IPS-18c (cell line): ENCODE measurements around the gene FOXP1.
"Not testable (repeated sequence)": the region's sequence is repeated elsewhere in the genome, so short reads cannot be mapped to it uniquely, and the experiment has no call there.

Experiments
- H3K4me3 ChIP-seq: 2 replicates; pipeline ENCODE4 v1.7.0; 2013; ENCODE audit warnings: low read depth, mild to moderate bottlenecking, low read length, moderate library complexity; ENCODE audit not compliant: insufficient read depth
- H3K9me3 ChIP-seq: one replicate; pipeline ENCODE4 v1.6.1; 2013; ENCODE audit warnings: mild to moderate bottlenecking, low read length, moderate library complexity; ENCODE audit not compliant: control insufficient read depth, insufficient read depth

Gene FOXP1

GRCh38 chr3:71548705-71549384, 34.7 kb downstream of the FOXP1 start:
- Histone ChIP-seq H3K4me3 (no peak overlapping the region), H3K9me3 (no peaks in the 10 kb centered on the region)

DNA sequence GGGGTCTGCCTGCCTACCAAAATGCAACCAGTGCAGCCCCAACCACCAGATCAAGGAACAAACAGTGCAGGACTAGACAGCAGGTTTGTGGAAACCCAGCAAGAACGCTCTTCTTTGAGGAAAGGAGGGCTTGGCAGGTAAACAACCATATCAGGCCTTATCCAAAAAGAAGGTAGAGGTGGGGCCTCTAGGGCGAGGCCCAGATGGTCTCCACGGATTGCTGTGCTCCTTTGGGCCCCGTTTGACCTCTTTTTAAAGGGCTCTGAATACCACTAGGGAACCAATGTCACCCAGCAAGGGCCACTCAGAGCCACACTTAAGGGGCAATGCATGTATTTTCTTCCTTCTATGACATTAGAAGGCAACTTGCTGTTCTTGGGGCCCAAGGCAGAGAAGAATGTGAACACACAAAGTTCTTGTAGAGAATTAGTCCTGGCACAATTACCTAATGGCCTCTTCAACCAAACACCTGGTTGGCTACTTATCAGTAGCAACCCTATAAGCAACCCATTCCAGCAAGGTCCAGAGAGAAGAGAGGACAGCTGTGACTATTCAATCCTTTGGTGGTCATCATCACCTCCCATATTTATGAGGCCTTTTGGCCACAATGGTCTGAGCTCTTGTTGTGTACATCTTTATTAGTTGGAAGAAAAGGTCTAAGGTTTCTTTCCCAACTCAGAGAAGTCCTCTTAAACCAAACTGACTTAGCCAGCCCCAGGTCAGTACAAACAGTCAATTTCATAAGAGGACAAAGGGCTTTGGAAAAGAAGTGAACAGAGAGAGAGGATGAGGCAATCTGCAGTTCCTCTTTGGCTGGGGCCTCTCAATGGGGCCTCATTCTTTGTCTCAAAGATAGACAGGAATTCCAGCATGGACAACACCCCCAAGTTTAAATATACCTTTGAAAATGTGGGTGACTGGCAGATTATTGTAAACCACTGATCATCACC, 36.0 kb downstream of the FOXP1 start:
- H3K9me3 ChIP-seq, result no peaks in the 10 kb centered on the region
- H3K4me3 ChIP-seq, result no peak overlapping the region

DNA sequence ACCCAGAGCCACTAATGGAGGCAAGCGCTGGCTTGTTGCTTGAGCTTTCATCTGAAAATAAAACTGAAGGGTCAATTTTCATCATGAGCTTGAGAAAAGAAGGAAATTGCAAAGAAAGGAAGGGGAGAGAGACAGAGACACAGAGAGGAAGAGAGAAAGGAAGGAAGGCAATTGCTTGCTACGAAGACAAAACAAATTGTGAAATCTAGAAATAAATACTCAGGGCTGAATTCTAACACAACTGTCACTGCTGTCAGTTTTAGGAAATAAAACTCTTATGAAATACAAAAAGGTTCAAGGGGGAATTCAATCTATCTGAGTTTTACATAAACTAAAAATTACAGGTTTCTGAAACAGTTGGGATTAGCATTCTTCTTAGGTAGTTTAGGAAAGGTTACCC, 36.7 kb downstream of the FOXP1 start:
- no peaks in the 10 kb centered on the region for H3K9me3 ChIP-seq
- H3K4me3 ChIP-seq, result no peak overlapping the region

GRCh38 chr3:71545330-71545729, 38.2 kb downstream of the FOXP1 start:
- Histone ChIP-seq H3K4me3 (no peak overlapping the region), H3K9me3 (no peaks in the 10 kb centered on the region)

DNA sequence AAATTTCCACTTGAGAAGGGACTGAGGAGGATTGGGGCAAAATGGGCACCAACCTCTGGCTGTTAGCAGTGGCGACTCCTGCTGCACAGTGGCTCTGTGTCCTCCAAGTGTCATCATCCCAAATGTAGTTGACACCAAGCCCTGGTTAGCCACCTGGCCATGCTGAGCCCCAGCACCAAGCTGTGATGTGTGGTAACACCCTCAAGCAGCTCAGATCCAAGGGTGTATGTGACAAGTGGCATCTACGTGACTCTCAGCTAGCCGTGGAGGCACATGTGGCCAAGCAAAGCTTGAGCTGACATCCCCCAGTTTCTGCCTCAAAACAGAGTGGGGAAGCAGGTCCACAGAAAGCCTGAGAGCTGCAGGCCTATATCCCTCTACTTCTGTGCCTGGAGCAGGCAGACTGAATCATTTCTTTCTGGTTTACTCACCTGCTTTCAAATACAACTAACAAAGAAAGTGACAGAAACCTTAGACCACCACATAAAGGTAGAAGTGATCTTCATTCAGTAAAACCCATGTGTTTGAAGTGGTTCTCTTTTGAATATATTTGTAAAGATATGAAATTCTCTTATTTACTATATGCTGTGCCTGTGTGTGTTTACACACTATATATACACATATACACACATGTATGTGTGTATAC, 40.0 kb downstream of the FOXP1 start:
- Histone ChIP-seq H3K4me3 (no peak overlapping the region), H3K9me3 (no peaks in the 10 kb centered on the region)

DNA sequence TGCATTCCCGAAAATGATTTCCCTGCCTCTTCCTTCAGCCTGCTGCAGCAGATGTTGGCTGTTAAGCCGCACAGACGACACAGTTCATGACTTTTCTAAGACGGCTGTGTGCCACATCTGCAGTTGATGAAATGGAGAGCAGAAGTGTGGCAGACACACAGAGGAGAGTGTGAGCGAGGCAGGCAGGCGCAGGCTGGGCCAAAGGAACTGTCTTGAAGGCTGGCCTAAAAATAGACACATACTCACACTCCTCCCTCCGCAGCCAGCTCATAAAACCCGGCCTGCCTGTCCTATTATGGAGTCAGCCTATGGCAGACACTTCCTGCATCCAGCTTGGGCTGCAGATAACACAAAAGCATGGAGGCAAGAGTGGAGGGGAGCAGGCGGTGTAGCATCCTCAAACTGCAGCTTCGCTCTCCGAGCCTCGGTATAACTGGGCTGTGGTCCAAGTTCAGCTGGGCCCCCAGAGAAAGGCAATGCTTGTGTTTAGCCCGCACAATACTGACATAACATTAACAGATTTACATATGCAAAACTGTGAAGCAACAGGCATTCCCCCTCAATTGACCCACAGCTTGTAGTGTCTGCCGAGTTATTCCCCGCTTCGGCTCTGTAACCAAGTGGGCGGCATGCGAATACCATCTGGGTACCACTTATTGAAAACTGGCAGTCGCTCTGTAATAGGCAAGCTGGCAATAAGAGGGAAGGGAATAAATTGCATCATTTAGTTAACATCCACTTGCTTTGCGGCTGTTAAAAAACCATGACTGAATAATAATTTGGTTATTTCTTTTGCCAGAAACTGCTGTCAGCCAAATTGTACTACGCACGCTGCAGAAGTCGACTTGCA, 40.8 kb downstream of the FOXP1 start:
- Histone ChIP-seq H3K4me3 (no peak overlapping the region), H3K9me3 (no peaks in the 10 kb centered on the region)

- no peaks in the 10 kb centered on the region for H3K9me3 ChIP-seq
- no peak overlapping the region for H3K4me3 ChIP-seq
These were observed 42.2 kb downstream of the FOXP1 start for GRCh38 chr3:71541313-71541712.

GRCh38 chr3:71537211-71537611, 46.3 kb downstream of the FOXP1 start:
- no peak overlapping the region for H3K4me3 ChIP-seq

GRCh38 chr3:71536376-71536965, 47.1 kb downstream of the FOXP1 start:
- Histone ChIP-seq H3K9me3 (no peaks in the 10 kb centered on the region), H3K4me3 (no peak overlapping the region)

More at GRCh38 chr3:71537211-71537611, 46.3 kb downstream of the FOXP1 start:
- H3K9me3 ChIP-seq, result no peaks in the 10 kb centered on the region

DNA sequence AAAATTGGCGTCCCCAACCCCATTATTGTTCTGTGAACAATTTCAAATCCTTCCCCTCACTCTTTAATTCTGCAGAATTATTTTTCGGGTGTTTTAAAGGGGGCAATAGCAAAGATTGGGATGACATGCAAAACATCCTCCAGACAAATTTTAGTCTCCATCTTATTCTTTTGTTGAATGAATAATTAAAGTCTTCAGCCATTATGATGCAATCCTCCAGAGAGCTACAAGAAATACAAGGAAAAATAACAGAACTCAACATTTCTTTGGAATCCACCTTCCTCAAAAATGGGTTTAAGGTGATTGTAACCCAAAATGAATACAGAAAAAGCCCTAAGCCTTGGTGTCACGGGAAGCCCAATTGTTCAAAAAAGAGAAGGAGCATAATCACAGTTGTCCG, 49.9 kb downstream of the FOXP1 start:
- H3K4me3 ChIP-seq, result no peak overlapping the region
- H3K9me3 ChIP-seq, result no peaks in the 10 kb centered on the region

GRCh38 chr3:71532639-71533395, 50.7 kb downstream of the FOXP1 start:
- no peaks in the 10 kb centered on the region for H3K9me3 ChIP-seq
- no peak overlapping the region for H3K4me3 ChIP-seq

- Histone ChIP-seq H3K9me3 (no peaks in the 10 kb centered on the region), H3K4me3 (no peak overlapping the region)
These were observed 52.5 kb downstream of the FOXP1 start for GRCh38 chr3:71530903-71531530.

DNA sequence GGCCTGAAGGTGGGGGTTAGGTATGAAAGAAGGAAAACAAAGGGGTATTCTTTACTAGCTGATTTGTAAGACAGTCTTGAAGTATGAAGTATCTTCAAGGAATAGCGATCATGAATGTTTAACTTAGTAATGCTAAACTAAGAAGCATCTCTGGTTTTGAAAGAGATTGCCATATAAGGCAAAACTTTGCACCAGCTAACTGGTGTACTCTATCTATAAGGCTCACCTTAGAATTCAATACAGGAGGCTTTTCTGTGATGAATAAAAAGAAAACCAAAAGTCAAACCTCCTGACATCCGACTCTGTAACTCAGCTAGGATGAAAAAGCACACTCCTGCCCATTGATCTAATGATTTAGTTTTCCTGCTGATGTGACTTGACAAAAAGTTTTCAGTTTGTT, 54.7 kb downstream of the FOXP1 start:
- Histone ChIP-seq H3K4me3 (no peak overlapping the region), H3K9me3 (no peaks in the 10 kb centered on the region)

DNA sequence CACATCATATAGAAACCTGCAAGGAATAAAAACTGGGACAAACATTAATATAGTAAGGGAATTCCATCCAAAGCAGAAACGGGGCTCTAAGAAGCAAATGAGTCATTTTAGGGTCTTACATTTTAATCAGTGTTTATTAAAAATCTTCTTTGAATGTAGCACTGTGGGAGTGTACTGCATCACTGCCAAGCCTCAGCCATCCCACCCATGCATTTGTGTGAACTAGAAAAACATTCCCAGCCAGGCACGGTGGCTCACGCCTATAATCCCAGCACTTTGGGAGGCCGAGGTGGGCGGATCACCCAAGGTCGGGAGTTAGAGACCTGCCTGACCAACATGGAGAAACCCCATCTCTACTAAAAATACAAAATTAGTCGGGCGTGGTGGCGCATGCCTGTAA, 57.1 kb downstream of the FOXP1 start:
- not testable (repeated sequence) for H3K9me3 ChIP-seq, H3K4me3 ChIP-seq

- H3K4me3 ChIP-seq, result no peak overlapping the region
- H3K9me3 ChIP-seq, result no peaks in the 10 kb centered on the region
These were observed 58.1 kb downstream of the FOXP1 start for GRCh38 chr3:71525391-71525790.

- Histone ChIP-seq H3K9me3 (no peaks in the 10 kb centered on the region), H3K4me3 (no peak overlapping the region)
These were observed 58.9 kb downstream of the FOXP1 start for GRCh38 chr3:71524672-71525071.
